ENCODE results near the gene MUC22.
"Not testable (repeated sequence)": the region's sequence is repeated elsewhere in the genome, so short reads cannot be mapped to it uniquely, and the experiment has no call there.

MUC22 gene

DNA sequence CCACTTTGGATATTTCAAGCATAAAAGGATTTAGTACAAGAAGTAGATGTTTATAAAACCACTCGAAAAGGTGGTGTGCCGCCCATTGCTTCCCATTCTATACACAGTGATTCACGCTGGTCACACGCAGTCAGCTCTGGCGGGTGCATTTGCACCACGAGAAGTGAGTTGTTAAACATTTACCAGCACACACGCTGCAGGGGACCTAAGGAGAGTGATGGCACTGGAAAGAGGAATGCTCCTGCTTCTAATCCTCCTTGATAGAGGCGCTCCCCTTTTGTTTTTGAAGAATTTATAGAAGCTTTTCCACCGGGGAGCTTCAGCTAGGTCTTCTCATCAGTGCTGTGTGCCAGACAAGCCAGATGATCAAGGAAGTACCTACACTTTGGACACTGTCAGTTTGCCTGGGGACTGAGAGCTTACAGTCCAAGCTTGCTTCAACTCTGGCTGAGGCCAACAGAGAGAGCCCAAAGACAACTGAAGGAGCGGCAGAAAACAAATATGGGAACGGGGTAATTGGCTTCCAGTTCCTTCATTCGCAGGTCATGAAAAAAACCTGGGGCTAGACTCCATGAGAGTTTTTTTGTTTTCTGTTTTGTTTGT is 31.2 kb downstream of the MUC22 start:
- no peak for DNase-seq

DNA sequence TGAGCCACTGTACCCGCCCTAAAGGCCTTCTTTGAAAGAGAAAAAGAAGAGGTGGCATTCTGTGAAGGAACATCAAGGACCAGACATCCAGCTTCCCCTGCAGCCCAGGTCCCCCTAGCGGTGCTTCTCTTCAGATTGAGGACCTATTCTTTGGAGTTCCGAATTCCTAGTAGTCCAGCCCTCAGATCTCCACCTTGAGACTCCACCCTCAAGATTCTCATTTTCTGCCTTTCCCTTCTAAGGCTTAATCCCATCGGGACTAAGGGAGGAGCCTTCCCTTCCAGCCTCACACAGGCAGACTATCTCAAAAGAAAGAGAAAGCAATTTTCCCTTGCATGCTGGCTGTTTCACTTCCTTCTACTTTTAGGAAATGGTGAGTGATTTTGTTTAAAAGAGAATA is 32.5 kb downstream of the MUC22 start:
- DNase-seq, result peak; percentile 63

DNA sequence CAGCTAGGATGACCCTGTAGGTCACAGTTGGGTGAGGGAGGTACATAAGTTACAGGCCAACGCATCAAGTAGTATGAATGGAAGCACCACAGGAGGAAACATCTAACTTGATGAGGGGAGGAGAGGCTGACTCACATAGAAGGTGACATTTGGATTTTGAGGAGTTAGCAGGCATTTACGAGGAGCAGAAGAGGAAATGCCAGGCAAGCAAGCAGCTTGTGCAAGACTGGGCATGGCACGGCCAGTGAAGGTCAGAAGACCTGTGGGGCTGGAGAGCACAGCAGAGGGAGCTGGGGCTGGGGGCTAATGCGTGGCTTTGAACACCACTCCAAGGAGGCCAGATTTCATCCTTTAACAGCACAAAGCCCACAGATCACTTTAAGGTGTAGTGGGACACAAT is 37.8 kb downstream of the MUC22 start:
- no peak for DNase-seq

DNA sequence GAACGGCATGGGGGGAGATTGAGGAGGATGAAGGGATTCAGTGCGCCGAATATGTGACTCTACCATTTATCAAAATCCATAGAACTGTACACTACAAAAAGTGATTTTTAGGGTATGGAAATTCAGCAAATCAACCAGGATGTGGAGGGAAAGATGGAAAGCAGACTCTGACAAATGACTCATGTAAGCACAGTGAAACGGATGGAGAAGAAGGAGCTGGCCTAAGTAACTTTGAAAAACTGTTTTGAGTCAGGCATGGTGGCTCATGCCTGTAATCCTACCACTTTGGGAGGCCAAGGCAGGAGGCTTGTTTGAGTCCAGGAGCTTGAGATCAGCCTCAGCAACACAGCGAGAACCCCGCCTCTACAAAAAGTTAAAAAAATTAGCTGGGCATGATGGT is 39.2 kb downstream of the MUC22 start:
- no peak for DNase-seq

- DNase-seq, result not testable (repeated sequence)
Observed at GRCh38 chr6:31053187-31053586, 42.9 kb downstream of the MUC22 start.

GRCh38 chr6:31053873-31054272 is 43.6 kb downstream of the MUC22 start:
- DNase-seq, result no peak

DNA sequence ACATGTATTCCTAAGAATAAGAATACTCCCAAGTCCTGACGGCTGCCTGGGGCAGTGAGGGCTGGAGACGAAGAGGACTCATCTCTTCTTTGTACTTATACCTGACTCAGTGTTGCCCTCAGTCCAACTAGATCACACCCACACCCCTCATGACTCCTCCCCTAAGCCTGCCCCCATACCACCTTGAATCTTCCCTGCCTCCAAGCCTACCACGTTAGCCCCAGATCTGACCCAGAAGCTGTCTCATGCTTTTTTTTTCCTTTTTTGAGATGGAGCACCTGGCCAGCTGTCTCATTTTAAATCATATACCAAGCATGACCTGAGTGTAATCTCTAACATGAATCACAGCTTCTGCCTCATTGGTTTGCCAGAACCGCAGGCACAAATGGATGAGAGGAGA is 45.2 kb downstream of the MUC22 start:
- no peak for DNase-seq

- peak; percentile 20 for DNase-seq
Observed at GRCh38 chr6:31057426-31058003, 47.2 kb downstream of the MUC22 start.

DNA sequence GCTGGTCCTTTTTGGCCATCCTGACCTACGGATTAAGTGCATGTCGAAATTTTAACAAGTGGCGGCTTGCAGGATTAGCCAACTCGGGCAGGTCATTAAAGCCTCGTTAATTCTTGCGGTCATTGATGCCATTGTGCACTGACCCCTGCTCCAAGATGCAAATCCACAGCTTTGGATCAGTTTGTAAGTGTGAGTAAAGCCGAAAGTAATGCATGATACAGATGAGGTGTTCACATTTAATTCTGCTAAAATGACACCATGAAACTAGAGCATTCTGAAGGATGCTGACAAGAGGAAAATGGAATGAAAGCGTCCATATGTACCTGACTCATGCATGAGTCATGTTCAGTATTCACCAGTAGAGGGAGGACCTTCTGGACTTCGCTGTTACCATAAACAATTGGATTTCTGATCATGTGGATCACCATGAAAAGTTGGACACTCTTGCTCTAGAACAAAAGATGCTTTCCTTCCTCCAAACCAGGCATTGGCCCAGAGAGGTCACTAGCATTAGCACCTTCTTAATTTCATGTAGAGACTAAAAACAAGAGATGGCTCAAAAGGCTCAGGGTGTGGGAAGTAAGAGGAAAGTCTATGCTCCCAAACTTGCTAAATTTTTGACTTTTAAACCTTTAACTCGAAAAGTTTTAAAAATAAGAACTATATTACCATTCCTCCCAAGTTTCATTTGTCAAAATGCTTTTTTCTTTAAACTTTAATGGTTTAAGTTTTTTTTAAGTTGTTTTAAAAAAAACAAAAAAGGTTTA is 48.0 kb downstream of the MUC22 start:
- peak; percentile 55 for DNase-seq

- no peak for DNase-seq
Observed at GRCh38 chr6:31060145-31060544, 49.9 kb downstream of the MUC22 start.

DNA sequence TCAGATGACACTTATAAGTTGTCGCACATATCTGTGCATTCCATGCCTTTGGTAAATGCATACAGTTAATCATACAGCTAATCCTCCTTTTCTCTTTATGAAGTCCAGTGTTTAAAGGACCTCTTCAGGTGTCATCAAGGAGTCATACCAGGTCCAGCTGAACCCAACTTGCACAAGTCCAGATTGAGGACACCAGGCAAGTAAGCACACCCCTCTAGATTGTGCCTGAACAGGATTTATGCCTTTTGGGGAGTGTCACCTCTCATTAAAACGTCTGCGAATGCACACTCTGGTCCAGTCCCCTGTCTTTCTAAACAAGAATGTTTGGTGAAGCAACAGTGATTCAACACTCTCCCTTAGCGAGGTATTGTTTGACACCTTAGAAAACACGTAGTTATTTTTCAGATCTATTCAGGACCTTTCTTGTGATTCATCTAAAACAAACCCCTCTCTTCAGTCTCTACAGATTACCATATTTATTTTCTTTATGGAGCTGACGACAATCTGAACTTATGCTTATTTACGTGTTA is 53.7 kb downstream of the MUC22 start:
- DNase-seq, result no peak

DNA sequence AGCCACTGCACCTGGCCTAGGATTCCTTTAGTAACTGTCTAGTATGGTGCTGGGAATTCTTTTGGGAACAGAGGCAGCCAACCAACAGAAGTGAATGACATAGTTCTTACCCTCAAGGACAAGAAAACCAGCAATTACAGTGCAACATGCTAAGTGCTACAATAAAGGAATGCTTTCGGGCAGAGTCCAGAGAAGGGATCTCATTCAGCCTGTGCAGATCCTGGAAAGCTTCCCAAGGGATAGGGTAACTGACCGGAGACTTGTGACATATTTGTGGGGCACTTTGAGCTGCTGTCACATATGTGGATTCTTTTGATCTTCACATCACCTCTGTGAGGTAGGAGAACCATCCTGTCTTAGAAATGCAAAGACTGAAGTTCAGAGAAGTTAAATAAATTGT is 55.3 kb downstream of the MUC22 start:
- no peak for DNase-seq

DNA sequence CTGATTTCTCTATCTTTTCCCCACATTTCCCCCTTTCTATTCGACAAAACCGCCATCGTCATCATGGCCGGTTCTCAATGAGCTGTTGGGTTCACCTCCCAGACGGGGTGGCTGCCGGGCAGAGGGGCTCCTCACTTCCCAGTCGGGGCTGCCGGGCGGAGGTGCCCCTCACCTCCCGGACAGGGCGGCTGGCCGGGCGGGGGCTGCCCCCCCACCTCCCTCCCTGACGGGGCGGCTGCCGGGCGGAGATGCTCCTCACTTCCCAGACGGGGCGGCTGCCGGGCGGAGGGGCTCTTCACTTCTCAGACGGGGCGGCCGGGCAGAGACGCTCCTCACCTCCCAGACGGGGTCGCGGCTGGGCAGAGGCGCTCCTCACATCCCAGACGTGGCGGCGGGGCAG is 56.8 kb downstream of the MUC22 start:
- not testable (repeated sequence) for DNase-seq

GRCh38 chr6:31067891-31068668 is 57.8 kb downstream of the MUC22 start:
- DNase-seq, result not testable (repeated sequence)

- DNase-seq, result peak; percentile 50
Observed at GRCh38 chr6:31068669-31069340, 58.5 kb downstream of the MUC22 start.

GRCh38 chr6:31070711-31071197 is 60.5 kb downstream of the MUC22 start:
- DNase-seq, result peak; percentile 54

DNA sequence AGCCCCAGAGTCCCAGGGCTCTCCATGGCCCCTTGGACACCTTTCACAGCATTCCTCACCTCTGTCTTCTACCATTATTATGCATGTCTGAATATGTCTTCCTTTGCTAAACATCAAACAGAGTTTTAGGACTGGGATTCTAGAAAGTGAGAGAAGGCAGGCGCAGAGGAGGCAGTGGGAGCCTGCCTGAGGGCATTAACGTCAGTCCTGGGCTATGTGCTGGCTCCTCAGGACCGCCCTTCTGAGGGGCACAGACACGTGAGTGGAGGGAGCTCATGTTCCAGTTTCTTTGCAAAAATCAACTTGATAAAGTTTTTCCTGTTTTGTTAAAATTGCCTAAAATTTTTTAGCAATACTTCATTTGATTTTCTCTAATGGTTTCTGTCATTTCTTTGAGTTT is 64.1 kb downstream of the MUC22 start:
- no peak for DNase-seq

GRCh38 chr6:31075528-31075927 is 65.3 kb downstream of the MUC22 start:
- DNase-seq, result peak; percentile 22

DNA sequence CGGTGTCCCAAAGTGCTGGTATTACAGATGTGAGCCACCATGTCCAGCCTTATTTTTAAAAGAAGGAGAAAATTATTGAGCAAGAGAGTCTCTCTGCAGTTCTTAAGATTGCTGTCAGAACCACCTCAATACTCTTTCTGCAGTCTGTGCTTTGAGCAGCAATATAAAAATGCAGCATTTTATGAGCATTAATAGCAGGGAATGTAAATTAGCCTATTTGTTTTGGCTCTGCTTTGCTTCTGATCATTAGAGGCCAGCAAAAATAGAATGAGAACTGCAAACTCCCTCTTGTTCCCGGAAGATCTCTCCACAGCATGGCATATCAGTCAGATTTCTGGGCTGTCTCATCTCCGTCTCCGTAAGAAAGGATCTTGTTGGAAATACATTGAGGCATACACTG is 66.3 kb downstream of the MUC22 start:
- DNase-seq, result no peak

DNA sequence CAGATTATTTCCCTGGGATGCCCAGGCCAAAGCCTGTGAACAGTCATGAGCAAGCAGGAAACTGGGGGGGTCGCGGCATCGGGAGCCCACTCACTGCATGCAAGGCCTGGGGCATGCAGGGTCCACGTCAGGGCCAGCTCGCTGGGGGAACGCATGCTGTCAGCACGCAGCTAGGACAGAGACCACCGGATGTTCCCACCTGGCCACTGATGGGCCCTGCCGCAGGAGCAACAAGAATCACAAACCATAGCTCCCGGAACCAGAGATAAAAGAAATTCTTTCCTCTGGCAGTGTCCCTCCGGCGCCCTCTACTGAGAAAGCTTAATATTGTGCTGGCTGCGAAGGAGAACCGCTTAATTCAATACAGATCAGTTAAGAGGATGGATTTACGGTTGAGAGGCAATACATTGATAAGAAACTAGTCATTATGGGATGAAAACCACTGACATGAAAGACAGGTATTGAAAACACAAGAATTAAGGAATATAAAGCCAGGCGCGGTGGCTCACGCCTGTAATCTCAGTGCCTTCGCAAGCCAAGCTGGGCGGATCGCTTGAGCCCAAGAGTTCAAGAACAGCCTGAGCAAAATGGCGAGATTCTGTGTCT is 69.5 kb downstream of the MUC22 start:
- DNase-seq, result peak; percentile 41

- no peak for DNase-seq
Observed at GRCh38 chr6:31081872-31082271, 71.6 kb downstream of the MUC22 start.

- no peak for DNase-seq
Observed at GRCh38 chr6:31083742-31084354, 73.6 kb downstream of the MUC22 start.
